ENCODE results near the gene GRM7. TPM values are rescaled to one million over a fixed set of nuclear protein-coding genes. Genes with fewer than 3 reads are reported as not detected.

GRM7 gene
- total and polyA plus RNA-seq, 2 donors (not counting 1 experiment from before 2014, with no cell fraction given), result not detected

DNA sequence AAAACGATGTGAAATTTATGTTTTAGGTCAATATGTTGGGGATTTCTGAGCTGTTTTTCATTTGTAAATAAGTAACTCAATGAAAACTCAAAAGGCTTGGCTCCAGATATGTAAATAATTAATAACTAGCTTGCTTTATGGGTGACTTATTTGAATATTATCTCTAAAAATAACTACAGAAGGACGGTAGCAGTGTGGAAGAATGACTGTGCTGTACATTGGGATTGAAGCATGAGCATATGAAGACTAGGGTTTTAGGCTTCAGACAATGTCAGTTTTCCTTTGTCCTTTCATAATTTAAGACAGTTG is 343.9 kb downstream of the GRM7 start:
- Mint-ChIP-seq H3K9me3 (ENCODE audit: insufficient read depth) (peaks cover 4% of the 10 kb centered on the region), H3K27me3 (no peaks in the 10 kb centered on the region), H3K4me1 (peaks cover 4% of the 10 kb centered on the region), H3K4me3 (no peak overlapping the region), H3K27ac (no peak overlapping the region)
- ATAC-seq (ENCODE audit: low read depth) (no peak), DNase-seq (no peak)
- Histone ChIP-seq H3K4me1 (ENCODE audit: control insufficient read depth in 2 of 2, insufficient read depth in 2 of 2, low read length in 2 of 2) (no peaks in the 10 kb centered on the region), H3K4me2 (replicated peaks; ENCODE audit: low read depth, low read length, poor library complexity, severe bottlenecking) (no peak overlapping the region), H3K9me3 (ENCODE audit: control extremely low read depth in 1 of 3, control insufficient read depth in 2 of 3, insufficient read depth in 1 of 3, low read length in 2 of 3) (peaks cover 0 to 1% (median 0%) of the 10 kb centered on the region in 3 donors), H4K20me1 (ENCODE audit: control insufficient read depth, insufficient read depth, low read length, poor library complexity, severe bottlenecking) (no peaks in the 10 kb centered on the region), H3K79me2 (ENCODE audit: control insufficient read depth, insufficient read depth, low read length) (no peaks in the 10 kb centered on the region), H3K4me3 (ENCODE audit: control extremely low read depth in 1 of 5, extremely low read depth in 1 of 5, insufficient read depth in 1 of 5, low read depth in 2 of 5, low read length in 4 of 5) (no peak overlapping the region), H3K36me3 (replicated peaks in 1 of 2; ENCODE audit: control extremely low read depth in 1 of 2, control insufficient read depth in 1 of 2, extremely low read depth in 1 of 2, insufficient read depth in 2 of 2, low read length in 1 of 2) (no peaks in the 10 kb centered on the region), H3K27me3 (replicated peaks in 1 of 4; ENCODE audit: control extremely low read depth in 1 of 4, control insufficient read depth in 3 of 4, insufficient read depth in 4 of 4, low read length in 3 of 4) (no peaks in the 10 kb centered on the region), H2AFZ (ENCODE audit: insufficient read depth, low read depth, low read length, poor library complexity, severe bottlenecking) (no peak overlapping the region), H3K9ac (ENCODE audit: low read length) (no peak overlapping the region), H3K27ac (ENCODE audit: low read length in 2 of 2) (no peak overlapping the region)
- POLR2A ChIA-PET, result no interaction called here
- TF ChIP-seq, protein P1, sequence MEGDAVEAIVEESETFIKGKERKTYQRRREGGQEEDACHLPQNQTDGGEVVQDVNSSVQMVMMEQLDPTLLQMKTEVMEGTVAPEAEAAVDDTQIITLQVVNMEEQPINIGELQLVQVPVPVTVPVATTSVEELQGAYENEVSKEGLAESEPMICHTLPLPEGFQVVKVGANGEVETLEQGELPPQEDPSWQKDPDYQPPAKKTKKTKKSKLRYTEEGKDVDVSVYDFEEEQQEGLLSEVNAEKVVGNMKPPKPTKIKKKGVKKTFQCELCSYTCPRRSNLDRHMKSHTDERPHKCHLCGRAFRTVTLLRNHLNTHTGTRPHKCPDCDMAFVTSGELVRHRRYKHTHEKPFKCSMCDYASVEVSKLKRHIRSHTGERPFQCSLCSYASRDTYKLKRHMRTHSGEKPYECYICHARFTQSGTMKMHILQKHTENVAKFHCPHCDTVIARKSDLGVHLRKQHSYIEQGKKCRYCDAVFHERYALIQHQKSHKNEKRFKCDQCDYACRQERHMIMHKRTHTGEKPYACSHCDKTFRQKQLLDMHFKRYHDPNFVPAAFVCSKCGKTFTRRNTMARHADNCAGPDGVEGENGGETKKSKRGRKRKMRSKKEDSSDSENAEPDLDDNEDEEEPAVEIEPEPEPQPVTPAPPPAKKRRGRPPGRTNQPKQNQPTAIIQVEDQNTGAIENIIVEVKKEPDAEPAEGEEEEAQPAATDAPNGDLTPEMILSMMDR (IDR thresholded peaks at IDR 0.05), result no peak
- TF ChIP-seq EZH2 (IDR thresholded peaks at IDR 0.05; ENCODE audit: borderline replicate concordance, insufficient read depth, low read depth, low read length, poor library complexity, severe bottlenecking), result no peak
- intact Hi-C loops (cut with micrococcal nuclease), result no loop called here
- WGBS (ENCODE audit: insufficient coverage), result no CpG with 5 or more reads among the region's 2 CpGs
- CTCF ChIA-PET, result no interaction called here

DNA sequence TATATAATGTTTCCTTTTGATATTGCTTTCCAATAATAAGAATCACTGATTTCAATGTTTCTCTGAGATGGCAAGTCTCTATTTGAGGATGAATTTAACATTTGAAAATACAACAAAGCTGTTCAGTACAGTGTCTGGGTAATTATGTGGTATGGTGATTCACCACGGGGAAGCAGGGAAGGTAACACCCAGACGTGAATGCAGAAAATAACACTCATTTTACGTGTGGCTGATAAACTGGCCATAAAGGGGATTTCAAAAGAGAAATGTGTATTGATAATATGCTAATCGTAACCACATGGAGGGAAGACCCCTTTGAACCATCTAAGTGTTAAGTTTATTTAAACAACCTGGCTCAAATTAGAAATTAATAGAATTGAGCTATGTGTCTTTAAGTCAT is 344.6 kb downstream of the GRM7 start:
- H3K4me2 ChIP-seq (replicated peaks; ENCODE audit: low read depth, low read length, poor library complexity, severe bottlenecking), result peak overlapping the region; percentile 33
- Mint-ChIP-seq H3K9me3 (ENCODE audit: insufficient read depth) (peaks cover 2% of the 10 kb centered on the region), H3K4me3 (peak overlapping the region; percentile 75), H3K4me1 (peaks cover 4% of the 10 kb centered on the region), H3K27me3 (no peaks in the 10 kb centered on the region), H3K27ac (no peak overlapping the region)
- peaks cover 0 to 1% (median 0%) of the 10 kb centered on the region in 3 donors for H3K9me3 ChIP-seq (ENCODE audit: control extremely low read depth in 1 of 3, control insufficient read depth in 2 of 3, insufficient read depth in 1 of 3, low read length in 2 of 3)
- peak overlapping the region; percentile 25 for H2AFZ ChIP-seq (ENCODE audit: insufficient read depth, low read depth, low read length, poor library complexity, severe bottlenecking)
- H3K36me3 ChIP-seq (replicated peaks in 1 of 2; ENCODE audit: control extremely low read depth in 1 of 2, control insufficient read depth in 1 of 2, extremely low read depth in 1 of 2, insufficient read depth in 2 of 2, low read length in 1 of 2), result no peaks in the 10 kb centered on the region
- H3K4me3 ChIP-seq (ENCODE audit: control extremely low read depth in 1 of 5, extremely low read depth in 1 of 5, insufficient read depth in 1 of 5, low read depth in 2 of 5, low read length in 4 of 5), result peak overlapping the region in 1 of 5 experiments; percentile 11
- no peak overlapping the region for H3K9ac ChIP-seq (ENCODE audit: low read length)
- no peaks in the 10 kb centered on the region for H3K27me3 ChIP-seq (replicated peaks in 1 of 4; ENCODE audit: control extremely low read depth in 1 of 4, control insufficient read depth in 3 of 4, insufficient read depth in 4 of 4, low read length in 3 of 4)
- TF ChIP-seq, protein P1 (IDR thresholded peaks at IDR 0.05), result no peak
- no peak for TF ChIP-seq EZH2 (IDR thresholded peaks at IDR 0.05; ENCODE audit: borderline replicate concordance, insufficient read depth, low read depth, low read length, poor library complexity, severe bottlenecking)
- no peaks in the 10 kb centered on the region for H4K20me1 ChIP-seq (ENCODE audit: control insufficient read depth, insufficient read depth, low read length, poor library complexity, severe bottlenecking)
- DNase-seq (no peak), ATAC-seq (ENCODE audit: low read depth) (no peak)
- H3K27ac ChIP-seq (ENCODE audit: low read length in 2 of 2), result no peak overlapping the region
- intact Hi-C loops (cut with micrococcal nuclease), result no loop called here
- 71% methylated on average over 2 of the region's 4 CpGs for WGBS (ENCODE audit: insufficient coverage)
- CTCF ChIA-PET, result no interaction called here
- no peaks in the 10 kb centered on the region for H3K4me1 ChIP-seq (ENCODE audit: control insufficient read depth in 2 of 2, insufficient read depth in 2 of 2, low read length in 2 of 2)
- POLR2A ChIA-PET, result no interaction called here
- no peaks in the 10 kb centered on the region for H3K79me2 ChIP-seq (ENCODE audit: control insufficient read depth, insufficient read depth, low read length)
